HepG2 (cell line): ENCODE measurements around the gene TUFM. TPM values are rescaled to one million over a fixed set of nuclear protein-coding genes. Genes with fewer than 3 reads are reported as not detected.

ENCODE experiments used
- CHD4 ChIP-seq: fragments of 200-600 bp; sonication (generic); IDR thresholded peaks from 2 replicates; pipeline ENCODE4 v1.7.0; 2017; ENCODE audit warnings: mild to moderate bottlenecking, low read length, borderline replicate concordance
- E2F2 ChIP-seq: sonication (generic); formaldehyde crosslinking; IDR thresholded peaks from 2 replicates; pipeline ENCODE4 v1.4.0; 2020; ENCODE audit warnings: missing genetic modification reagents, borderline replicate concordance
- FLYWCH1 ChIP-seq: sonication (generic); formaldehyde crosslinking; IDR thresholded peaks from 2 replicates; pipeline ENCODE4 v1.8.1; 2023; ENCODE audit warnings: mild to moderate bottlenecking, missing genetic modification reagents
- HINFP ChIP-seq: sonication (generic); formaldehyde crosslinking; IDR thresholded peaks from 2 replicates; pipeline ENCODE4 v1.4.0; 2020; ENCODE audit warnings: low read depth, mild to moderate bottlenecking, missing genetic modification reagents
- NFE2L1 ChIP-seq: sonication (generic); formaldehyde crosslinking; IDR thresholded peaks from 2 replicates; pipeline ENCODE4 v1.4.0; 2020; ENCODE audit warnings: missing genetic modification reagents, mild to moderate bottlenecking, borderline replicate concordance
- PAWR ChIP-seq: sonication (generic); formaldehyde crosslinking; IDR thresholded peaks from 2 replicates; pipeline ENCODE4 v1.4.0; 2020; ENCODE audit warnings: missing genetic modification reagents, mild to moderate bottlenecking, borderline replicate concordance
- PRMT3 ChIP-seq: sonication (generic); formaldehyde crosslinking; IDR thresholded peaks from 2 replicates; pipeline ENCODE4 v1.8.1; 2022; ENCODE audit warnings: low read depth, mild to moderate bottlenecking, moderate library complexity, missing genetic modification reagents, borderline replicate concordance
- SPEN ChIP-seq: sonication (generic); formaldehyde crosslinking; IDR thresholded peaks from 2 replicates; pipeline ENCODE4 v1.5.1; 2020; ENCODE audit warnings: low read depth, mild to moderate bottlenecking, missing genetic modification reagents
- SRSF4 ChIP-seq: fragments of 200-400 bp; formaldehyde crosslinking; IDR thresholded peaks from one replicate; pipeline ENCODE4 v1.6.1; 2018; ENCODE audit warnings: mild to moderate bottlenecking, low read depth, low read length, moderate library complexity; ENCODE audit not compliant: poor library complexity, severe bottlenecking
- STAT5B ChIP-seq: sonication (generic); formaldehyde crosslinking; IDR thresholded peaks from 2 replicates; pipeline ENCODE4 v1.4.0; 2020; ENCODE audit warnings: missing genetic modification reagents
- TGIF2 ChIP-seq: IDR thresholded peaks from 2 replicates; pipeline ENCODE4 v1.6.1; 2016; ENCODE audit warnings: control low read depth, missing compliant biosample characterization
- ZBED4 ChIP-seq: sonication (generic); formaldehyde crosslinking; IDR thresholded peaks from 2 replicates; pipeline ENCODE4 v1.4.0; 2020; ENCODE audit warnings: missing genetic modification reagents, borderline replicate concordance
- ZFP36L2 ChIP-seq: sonication (generic); formaldehyde crosslinking; IDR thresholded peaks from 2 replicates; pipeline ENCODE4 v1.4.0; 2020; ENCODE audit warnings: missing genetic modification reagents
- ZNF274 ChIP-seq: sonication (generic); formaldehyde crosslinking; IDR thresholded peaks from 2 replicates; pipeline ENCODE4 v1.5.1; 2020; ENCODE audit warnings: mild to moderate bottlenecking, missing genetic modification reagents
- ZNF44 ChIP-seq: sonication (generic); formaldehyde crosslinking; IDR thresholded peaks from 2 replicates; pipeline ENCODE4 v1.5.1; 2020; ENCODE audit warnings: mild to moderate bottlenecking, missing genetic modification reagents
- ZNF547 ChIP-seq: sonication (generic); formaldehyde crosslinking; IDR thresholded peaks from 2 replicates; pipeline ENCODE4 v1.5.1; 2020; ENCODE audit warnings: mild to moderate bottlenecking, missing genetic modification reagents
- ZNF792 ChIP-seq: IDR thresholded peaks from 2 replicates; pipeline ENCODE4 v1.6.1; 2016
- polyA plus RNA-seq, 8 experiments: library from polyadenylated mRNA; depleted of rRNA in 3 of 8; stranded (reverse) in 7 of 8; unstranded in 1 of 8; fragments of >200 nt; fragmentation: Illumina TruSeq in 4 of 8; extraction: Trizol in 4 of 8; gene quantifications; 2 replicates each; pipeline versions ENCODE4 v1.2.1 to v1.2.3, GENCODE V29; 2011 to 2016; ENCODE audit warnings: low read depth in 4 of 8, missing spikeins in 1 of 8, mixed read lengths in 1 of 8; ENCODE audit not compliant: insufficient read depth in 1 of 8
- total RNA-seq, 5 experiments: library from RNA; depleted of rRNA; stranded (reverse); fragments of >200 nt; fragmentation: Illumina TruSeq; extraction: Trizol; gene quantifications; 2 replicates each; pipeline ENCODE4 v1.2.3, GENCODE V29; 2016; ENCODE audit warnings: low read depth in 1 of 5

The TUFM gene
- total and polyA plus RNA-seq, 2 of the 13 experiments (the other 11 are each of a cell fraction or from before 2014, with no cell fraction given), result 206 to 298 TPM

- TF ChIP-seq SPEN (CRISPR knock-in tag) (no peak), ZNF274 (no peak), ZNF547 (CRISPR knock-in tag) (peak; percentile 26; the same call in 1 of the 2 replicates), ZNF44 (CRISPR knock-in tag) (no peak), HINFP (no peak), ZBED4 (CRISPR knock-in tag) (no peak), NFE2L1 (no peak; the same call in 1 of the 2 replicates), E2F2 (CRISPR knock-in tag) (no peak), PAWR (no peak), ZNF792 (CRISPR knock-in tag) (no peak), PRMT3 (CRISPR knock-in tag) (no peak), SRSF4 (no peak), CHD4 (peak; percentile 23; the same call in 1 of the 2 replicates), TGIF2 (CRISPR knock-in tag) (no peak), ZFP36L2 (CRISPR knock-in tag) (0 out of 2 replicates have a peak, but pooled peaks have one; percentile 41), STAT5B (CRISPR knock-in tag) (0 out of 2 replicates have a peak, but pooled peaks have one; percentile 44), FLYWCH1 (CRISPR knock-in tag) (0 out of 2 replicates have a peak, but pooled peaks have one; percentile 23)
Observed at GRCh38 chr16:28846933-28847273, 755 bp upstream of the TUFM start (continued).
